ENCODE data around the gene PA2G4.

Gene PA2G4

GRCh38 chr12:56161690-56162351 lies 57.5 kb downstream of the PA2G4 start:
- no peak for TF ChIP-seq CTCF (IDR thresholded peaks at IDR 0.05; ENCODE audit: control insufficient read depth, extremely low read depth, insufficient read depth)
- no peak overlapping the region for H3K4me3 ChIP-seq (ENCODE audit: low read depth, low read length)
- no peak for DNase-seq (ENCODE audit: low read depth)

GRCh38 chr12:56162468-56163290 lies 58.3 kb downstream of the PA2G4 start:
- DNase-seq (ENCODE audit: low read depth) = no peak
- no peak for TF ChIP-seq CTCF (IDR thresholded peaks at IDR 0.05; ENCODE audit: control insufficient read depth, extremely low read depth, insufficient read depth)
- H3K4me3 ChIP-seq (ENCODE audit: low read depth, low read length) = no peak overlapping the region

Measured in LNCaP clone FGC (cell line).